ENCODE data around the gene ZNF792.

Gene ZNF792

DNA sequence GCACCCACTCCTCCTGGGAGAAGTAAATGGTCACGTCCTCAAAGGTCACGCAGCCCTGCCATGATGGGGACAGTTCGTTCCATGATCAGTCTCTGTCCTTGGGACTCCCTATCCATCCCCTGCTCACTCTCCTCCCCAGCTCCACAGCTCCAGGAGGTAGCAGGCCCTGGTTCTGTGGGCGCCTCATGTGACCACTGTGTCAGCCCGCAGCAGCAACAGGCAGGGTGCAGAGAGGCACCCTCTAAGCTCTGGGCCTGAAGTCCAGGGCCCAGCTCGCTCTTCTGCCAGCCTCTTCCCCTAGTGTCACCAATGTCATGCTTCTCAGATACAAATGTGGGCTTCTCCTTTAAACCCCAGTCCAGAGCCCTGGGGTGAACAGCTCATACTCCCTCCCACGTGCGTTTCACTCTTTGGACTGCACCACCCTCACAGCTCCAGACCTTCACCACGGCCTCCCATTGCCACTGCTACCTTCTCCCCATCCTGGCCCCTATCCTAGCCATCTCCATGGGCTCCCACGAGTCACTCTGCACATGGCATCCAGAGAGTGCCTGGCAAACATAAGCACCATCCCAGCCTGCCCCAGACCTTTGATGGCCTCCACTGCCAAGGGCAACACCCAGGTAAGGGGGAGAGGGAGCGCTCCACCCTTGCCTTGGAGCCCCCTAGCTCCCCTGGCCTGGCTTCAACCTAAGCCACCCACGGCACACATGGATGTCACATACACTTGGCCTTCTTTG is 2.9 kb downstream of the ZNF792 start:
- DNase-seq (ENCODE audit: low read depth, low spot score): no peak
- H3K4me3 ChIP-seq (ENCODE audit: low read depth, low read length): no peak overlapping the region
- TF ChIP-seq, protein P1, sequence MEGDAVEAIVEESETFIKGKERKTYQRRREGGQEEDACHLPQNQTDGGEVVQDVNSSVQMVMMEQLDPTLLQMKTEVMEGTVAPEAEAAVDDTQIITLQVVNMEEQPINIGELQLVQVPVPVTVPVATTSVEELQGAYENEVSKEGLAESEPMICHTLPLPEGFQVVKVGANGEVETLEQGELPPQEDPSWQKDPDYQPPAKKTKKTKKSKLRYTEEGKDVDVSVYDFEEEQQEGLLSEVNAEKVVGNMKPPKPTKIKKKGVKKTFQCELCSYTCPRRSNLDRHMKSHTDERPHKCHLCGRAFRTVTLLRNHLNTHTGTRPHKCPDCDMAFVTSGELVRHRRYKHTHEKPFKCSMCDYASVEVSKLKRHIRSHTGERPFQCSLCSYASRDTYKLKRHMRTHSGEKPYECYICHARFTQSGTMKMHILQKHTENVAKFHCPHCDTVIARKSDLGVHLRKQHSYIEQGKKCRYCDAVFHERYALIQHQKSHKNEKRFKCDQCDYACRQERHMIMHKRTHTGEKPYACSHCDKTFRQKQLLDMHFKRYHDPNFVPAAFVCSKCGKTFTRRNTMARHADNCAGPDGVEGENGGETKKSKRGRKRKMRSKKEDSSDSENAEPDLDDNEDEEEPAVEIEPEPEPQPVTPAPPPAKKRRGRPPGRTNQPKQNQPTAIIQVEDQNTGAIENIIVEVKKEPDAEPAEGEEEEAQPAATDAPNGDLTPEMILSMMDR (IDR thresholded peaks at IDR 0.05; ENCODE audit: low read depth, low read length): no peak
- in situ Hi-C loops (cut with HindIII; ENCODE audit: low sequenced_read_pairs): no loop called here

DNA sequence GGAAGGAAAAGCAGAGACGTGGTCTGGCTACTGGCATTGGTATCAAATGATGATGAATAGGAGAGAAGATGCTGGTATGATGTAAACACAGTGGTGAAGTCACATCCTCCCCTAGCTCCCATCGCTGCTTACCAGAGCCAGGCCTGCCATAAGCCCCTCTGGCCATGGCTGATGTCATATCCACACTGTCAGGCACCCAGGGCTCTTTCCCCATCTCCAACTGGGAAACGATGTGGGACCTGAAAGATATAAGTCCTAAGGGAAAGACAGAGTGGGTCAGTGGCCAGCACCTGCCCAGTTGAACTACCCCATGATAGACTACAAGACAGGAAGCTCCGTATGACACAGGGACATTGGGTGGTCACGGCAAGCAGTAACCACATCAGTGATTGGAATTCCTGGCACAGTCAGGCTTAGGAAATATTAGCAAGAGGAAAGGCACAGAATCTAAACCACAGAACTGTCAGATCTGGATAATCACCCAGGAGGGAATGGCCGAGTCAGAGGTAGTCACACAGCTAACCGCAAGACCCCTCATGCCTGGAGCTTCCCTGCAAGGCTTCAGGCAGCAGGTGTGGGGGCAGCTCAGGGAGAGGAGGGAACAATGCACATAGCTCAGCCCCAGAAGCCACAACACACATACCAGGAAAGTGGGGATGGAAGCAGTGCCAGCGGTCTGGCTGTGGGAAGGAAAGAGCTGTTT is 3.8 kb downstream of the ZNF792 start:
- DNase-seq (ENCODE audit: low read depth, low spot score): peak; percentile 89
- H3K4me3 ChIP-seq (ENCODE audit: low read depth, low read length): no peak overlapping the region
- in situ Hi-C loops (cut with HindIII; ENCODE audit: low sequenced_read_pairs): no loop called here

DNA sequence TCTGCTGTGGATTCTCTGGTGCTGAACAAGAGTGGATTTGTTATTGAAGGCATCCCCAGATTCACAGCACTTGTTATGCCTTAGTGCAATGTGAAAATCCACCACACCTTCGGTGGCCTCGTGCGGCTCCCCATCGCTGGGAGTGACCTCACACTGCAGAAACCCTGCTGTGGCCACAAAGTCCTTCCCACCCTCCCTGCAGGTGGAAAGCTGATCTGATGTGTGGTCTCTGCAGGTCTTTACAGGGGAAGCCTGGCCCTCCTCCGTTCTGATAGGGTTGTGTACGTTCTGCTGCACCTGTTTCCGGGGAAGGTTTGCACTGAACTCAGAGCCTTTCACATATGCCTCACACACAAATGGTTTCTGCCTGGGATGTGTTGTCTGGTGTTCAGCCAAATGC is 5.0 kb downstream of the ZNF792 start:
- DNase-seq (ENCODE audit: low read depth, low spot score): no peak
- TF ChIP-seq, protein P1 (IDR thresholded peaks at IDR 0.05; ENCODE audit: low read depth, low read length): no peak
- in situ Hi-C loops (cut with HindIII; ENCODE audit: low sequenced_read_pairs): no loop called here

More for the DNA sequence above, 3.8 kb downstream of the ZNF792 start:
- TF ChIP-seq, protein P1 (IDR thresholded peaks at IDR 0.05; ENCODE audit: low read depth, low read length): no peak

DNA sequence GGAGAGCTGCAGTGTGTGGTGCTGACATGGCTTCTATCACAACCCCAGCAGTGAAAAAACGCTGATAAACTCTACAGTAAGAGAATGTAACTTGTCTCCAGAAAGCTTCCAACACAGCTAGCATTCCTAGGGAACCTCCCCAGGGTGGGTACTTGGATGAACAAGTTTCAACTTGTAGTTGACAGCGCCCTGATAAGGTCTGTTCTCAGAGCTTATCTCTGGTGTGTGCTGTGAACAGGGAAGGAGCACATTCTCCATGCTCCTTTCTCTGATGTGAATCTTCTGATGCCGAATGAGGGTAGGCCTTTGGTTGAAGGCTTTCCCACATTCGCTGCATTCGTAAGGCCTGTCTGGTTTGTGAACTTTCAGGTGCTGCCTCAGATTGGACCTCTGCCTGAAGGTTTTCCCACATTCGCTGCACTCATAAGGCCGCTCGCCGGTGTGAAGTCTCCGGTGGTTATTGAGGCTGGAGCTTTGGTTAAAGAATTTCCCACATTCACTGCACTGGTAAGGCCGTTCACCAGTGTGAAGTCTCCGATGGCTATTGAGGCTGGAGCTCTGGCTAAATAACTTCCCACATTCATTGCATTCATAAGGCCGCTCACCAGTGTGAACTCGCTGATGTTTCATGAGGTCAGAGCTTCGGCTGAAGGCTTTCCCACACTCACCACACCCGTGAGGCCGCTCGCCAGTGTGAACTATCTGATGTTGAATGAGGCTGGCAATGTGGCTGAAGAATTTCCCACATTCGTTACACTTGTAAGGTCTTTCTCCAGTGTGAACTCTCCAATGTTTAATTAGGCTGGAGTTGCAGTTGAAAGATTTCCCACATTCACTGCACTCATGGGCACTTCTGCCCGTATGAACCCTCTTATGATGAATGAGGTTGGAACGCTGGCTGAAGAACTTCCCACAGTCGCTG is 5.9 kb downstream of the ZNF792 start:
- DNase-seq (ENCODE audit: low read depth, low spot score): no peak
- in situ Hi-C loops (cut with HindIII; ENCODE audit: low sequenced_read_pairs): no loop called here
- H3K4me3 ChIP-seq (ENCODE audit: low read depth, low read length): no peak overlapping the region
- TF ChIP-seq, protein P1 (IDR thresholded peaks at IDR 0.05; ENCODE audit: low read depth, low read length): no peak

More for the DNA sequence above, 5.0 kb downstream of the ZNF792 start:
- H3K4me3 ChIP-seq (ENCODE audit: low read depth, low read length): no peak overlapping the region

DNA sequence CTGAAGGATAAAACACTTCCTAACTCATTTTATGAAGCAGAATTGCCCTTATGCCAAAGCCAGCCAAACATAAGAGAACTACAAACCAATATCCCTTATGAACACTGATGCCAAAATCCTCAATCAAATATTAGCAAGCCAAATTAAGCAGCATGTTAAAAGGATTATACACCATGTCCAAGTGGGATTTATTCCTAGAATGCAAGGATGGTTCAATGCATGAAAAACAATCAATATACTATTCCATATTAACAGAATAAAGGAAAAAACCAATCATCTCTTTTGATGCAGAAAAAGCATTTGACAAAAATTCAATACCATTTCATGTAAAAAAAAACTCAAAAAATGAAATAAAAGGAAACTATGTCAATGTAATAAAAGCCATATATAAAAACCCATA is 10.9 kb downstream of the ZNF792 start:
- DNase-seq (ENCODE audit: low read depth, low spot score): no peak
- in situ Hi-C loops (cut with HindIII; ENCODE audit: low sequenced_read_pairs): no loop called here
- no peak overlapping the region for H3K4me3 ChIP-seq (ENCODE audit: low read depth, low read length)

More for the DNA sequence above, 10.9 kb downstream of the ZNF792 start:
- TF ChIP-seq, protein P1 (IDR thresholded peaks at IDR 0.05; ENCODE audit: low read depth, low read length): no peak
